ENCODE results near the gene ZWINT.

ZWINT gene, protein sequence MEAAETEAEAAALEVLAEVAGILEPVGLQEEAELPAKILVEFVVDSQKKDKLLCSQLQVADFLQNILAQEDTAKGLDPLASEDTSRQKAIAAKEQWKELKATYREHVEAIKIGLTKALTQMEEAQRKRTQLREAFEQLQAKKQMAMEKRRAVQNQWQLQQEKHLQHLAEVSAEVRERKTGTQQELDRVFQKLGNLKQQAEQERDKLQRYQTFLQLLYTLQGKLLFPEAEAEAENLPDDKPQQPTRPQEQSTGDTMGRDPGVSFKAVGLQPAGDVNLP

DNA sequence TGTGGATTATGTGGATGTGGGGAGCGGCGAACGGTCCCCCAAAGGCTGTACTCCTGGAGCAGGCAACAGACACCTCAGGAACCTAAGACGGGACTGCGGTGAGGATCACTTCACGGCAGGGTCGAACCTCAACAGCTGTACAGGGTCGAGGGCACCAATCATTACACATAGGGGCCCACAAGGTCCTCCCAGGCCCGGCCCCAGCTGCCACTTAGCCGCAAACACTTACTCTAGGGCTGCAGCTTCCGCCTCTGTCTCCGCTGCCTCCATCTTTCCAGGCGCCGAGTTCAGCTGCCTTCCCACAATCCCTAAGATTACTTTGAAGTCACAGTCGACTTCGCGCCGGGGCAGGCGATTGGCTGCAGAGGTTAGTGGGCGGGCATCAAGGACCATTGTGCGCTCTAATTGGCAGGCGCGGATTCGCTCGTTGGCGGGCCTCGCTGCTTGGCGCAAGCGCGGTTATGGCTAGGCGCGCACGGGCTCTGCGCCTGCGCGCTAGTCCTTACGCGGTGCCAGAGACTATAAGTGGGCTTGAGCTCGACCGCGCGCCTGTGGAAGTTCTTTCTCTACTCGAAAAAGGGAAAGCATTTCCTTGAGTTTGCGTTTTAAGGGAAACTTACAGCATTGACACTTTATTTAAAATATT lies at the start of gene ZWINT:
Gene ZWINT (minus strand): TSS at position 293 of the 646 bp plus-strand sequence. CDS start 23 bp downstream, at position 270.
- DNase-seq (ENCODE audit: low read depth in 2 of 3, low spot score in 1 of 3) = peak; percentile 84 to 93 (median 91)

DNA sequence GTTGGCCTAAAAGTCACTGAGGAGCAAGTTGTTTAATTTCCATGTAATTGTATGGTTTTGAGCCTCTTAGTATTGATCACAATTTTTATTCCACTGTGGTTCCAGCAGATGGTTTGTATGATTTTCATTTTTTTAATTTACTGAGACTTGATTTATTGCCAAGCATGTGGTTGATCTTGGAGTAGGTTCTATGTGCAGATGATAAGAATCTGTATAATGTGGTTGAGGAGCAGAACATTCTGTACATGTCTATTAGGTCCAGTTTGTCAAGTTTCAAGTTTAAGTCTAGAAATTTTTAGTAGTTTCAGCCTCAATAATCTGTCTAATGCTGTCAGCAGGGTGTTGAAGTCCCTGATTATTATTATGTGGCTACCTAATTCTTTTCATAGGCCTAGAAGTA lies 22.7 kb upstream of the ZWINT start:
- no peak for DNase-seq (ENCODE audit: low read depth in 2 of 3, low spot score in 1 of 3)

DNA sequence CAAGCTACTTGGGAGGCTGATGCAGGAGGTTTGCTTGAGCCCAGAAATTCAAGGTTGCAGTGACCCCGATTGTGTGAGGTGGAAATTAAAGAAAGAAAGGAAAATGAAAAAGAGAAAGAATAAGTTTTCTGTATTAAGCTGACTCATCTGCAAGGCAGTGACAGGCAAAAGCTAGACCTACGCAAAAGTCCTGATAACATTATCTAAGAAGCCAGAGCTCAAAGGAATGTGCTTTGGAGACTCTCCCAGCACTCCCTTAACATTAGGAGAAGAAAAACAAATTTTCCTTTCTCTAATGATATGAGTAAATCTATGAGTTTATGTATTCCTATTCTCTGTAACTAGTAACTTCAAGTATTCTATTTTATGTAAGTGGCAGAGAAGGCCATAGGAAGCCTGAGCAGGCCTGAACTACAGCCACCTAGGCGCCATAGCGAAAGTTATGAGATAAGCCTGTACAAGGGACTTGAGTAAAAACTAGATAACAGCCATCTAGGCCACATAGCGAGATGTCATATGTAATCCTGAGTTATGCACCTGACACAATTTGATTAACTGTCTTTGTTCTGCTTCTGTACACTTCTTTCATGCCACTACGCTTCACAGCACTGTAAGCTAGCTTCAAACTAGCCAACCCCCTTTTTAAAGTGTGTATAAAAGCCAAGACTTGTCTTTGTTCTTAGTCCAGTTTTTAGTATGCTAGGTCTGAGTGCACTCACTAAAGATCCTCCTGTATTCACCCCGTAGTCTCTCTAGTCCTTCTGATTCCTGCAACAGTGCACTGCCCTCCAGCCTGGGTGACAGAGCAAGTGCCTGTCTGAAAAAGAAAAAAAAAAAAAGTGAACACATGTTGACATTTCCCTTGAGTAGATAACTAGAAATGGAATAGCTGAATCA lies 9.4 kb upstream of the ZWINT start:
- DNase-seq (ENCODE audit: low read depth in 2 of 3, low spot score in 1 of 3) = no peak

DNA sequence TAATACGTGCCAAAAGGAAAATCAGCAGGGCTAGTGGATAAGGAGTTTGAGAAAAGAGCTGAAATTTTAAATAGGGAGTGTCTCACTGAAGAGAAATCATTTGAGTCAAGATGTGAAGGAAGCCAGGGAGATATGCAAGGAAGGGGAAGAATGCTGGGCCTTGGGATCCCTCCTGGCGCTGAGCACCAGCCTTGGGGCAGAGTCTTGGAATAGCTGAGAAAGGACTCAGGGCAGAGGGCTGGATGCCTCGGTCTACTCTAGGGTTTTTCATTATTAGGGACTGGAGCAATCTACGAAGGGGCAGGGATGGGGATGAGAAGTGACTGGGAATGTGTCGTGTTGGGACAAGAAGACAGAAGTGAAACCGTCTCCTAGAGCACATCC lies 484 bp downstream of the ZWINT start:
- no peak for DNase-seq (ENCODE audit: low read depth in 2 of 3, low spot score in 1 of 3)

DNA sequence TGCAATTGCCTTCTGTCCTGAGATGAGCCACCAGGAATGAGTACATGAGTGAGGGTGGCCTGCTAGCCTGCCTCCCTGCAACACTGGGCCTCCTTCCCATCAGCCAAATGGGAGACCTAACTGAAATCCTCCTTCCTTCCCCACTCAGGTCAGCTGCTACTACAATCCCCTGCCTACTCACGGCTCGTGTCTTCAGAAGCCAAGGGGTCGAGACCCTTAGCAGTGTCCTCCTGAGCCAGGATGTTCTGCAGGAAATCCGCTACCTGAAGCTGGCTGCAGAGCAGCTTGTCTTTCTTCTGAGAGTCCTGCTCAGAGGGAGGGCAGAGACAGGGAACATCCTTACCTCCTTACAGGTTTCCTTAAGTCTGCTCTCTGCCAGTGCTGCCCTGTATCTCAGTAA lies 1.2 kb downstream of the ZWINT start:
- no peak for DNase-seq (ENCODE audit: low read depth in 2 of 3, low spot score in 1 of 3)

DNA sequence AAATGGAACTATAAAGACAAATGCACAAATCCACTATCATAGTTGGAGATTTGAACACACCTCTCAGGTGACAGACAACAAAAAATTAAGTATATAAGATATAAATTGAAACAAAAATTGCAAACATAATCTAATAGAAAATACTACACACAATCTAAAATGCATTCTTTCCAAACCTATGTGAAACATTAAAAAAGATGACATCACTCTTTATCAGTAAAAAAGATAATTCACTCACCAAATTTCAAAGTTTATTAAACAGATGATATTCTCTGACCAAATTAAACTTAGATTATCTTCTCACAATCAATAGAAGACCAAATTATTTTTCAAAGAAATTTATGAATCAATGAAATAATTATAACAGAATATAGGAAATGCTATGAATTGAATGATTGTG lies 4.0 kb downstream of the ZWINT start:
- DNase-seq (ENCODE audit: low read depth in 2 of 3, low spot score in 1 of 3) = no peak

DNA sequence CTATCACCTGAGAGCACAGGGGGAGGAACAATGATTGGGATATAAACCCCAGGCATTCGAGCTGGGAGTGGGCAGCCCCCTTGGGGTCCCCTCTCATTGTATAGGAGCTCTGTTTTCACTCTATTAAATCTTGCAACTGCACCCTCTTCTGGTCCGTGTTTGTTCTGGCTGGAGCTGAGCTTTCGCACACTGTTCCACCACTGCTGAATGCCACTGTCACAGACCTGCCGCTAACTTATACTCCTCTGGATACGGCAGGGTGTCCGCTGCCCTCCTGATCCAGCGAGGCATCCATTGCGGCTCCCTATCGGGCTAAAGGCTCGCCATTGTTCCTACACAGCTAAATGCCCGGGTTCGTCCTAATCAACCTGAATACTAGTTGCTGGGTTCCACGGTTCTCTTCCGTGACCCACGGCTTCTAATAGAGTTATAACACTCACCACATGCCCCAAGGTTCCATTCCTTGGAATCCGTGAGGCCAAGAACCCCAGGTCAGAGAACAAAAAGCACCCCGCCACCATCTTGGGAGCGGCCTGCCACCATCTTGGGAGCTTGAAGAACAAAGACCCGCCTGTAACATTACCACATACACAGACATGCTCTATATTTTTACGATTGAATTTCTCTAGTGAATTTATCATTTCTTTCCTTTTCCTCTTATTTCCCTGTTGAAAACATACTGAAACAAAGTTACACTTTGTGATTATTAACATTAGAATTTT lies 9.0 kb downstream of the ZWINT start:
- no peak for DNase-seq (ENCODE audit: low read depth in 2 of 3, low spot score in 1 of 3)

DNA sequence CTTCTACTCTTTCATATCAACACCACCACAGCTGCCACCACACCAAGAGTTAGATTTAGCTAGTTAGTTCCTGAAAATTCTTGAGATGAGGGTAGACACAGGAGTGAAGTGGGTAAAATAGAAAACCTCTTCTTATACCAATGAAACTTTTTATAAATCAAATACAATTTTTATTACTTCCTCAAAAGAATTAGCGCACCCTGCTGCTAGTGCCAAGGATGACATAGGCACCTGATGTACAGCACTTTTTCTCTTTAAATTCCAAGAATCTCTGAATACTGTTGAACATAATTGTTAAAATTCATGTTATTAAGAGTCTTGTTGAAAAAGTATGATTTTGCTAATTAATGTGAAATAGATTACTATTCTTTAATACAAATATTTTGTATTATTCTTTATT lies 11.4 kb downstream of the ZWINT start:
- no peak for DNase-seq (ENCODE audit: low read depth in 2 of 3, low spot score in 1 of 3)

DNA sequence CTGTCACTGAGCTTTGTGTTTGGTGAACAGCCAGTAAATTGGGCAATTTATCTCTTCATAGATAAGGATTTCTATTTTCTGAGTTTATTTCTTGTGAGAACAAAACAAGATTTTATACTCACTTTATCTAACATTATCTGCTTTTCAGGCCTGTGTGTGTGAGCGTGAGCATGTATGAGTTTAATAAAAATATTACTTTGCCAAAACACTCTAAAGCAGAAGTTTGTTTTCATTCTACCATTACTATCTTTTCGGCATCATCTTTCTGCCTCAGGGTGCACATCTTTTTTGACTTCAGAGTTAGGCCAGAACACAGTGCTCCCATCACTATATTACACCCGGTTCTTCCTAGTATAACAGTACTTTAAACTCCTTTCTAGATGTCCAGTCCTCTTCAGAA lies 13.0 kb downstream of the ZWINT start:
- DNase-seq (ENCODE audit: low read depth in 2 of 3, low spot score in 1 of 3) = no peak

DNA sequence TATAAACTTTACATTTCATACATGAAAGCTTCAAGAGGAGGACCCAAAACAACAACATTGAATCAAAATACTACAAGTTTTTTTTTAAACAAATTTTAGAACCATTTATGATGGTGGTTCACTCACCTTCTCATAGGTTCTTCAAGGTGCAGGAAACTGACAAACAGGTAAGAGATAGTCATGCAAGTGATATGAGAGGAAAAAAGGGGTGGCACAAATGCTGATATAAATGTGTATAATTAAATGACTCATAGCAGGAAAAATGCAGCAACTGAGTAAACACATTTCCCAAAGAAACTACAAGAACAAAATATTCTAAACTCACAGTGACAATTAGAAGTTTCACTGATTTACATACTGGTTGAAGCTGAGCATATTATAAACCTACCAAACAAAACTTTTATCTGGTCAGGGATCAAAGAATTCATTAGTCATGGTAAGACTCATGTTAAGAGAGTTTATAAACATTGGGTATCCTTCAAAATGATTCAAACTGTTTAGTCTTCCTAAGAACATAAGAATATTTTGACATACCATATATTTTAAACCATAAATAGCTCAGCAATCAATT lies 14.1 kb downstream of the ZWINT start:
- no peak for DNase-seq (ENCODE audit: low read depth in 2 of 3, low spot score in 1 of 3)

DNA sequence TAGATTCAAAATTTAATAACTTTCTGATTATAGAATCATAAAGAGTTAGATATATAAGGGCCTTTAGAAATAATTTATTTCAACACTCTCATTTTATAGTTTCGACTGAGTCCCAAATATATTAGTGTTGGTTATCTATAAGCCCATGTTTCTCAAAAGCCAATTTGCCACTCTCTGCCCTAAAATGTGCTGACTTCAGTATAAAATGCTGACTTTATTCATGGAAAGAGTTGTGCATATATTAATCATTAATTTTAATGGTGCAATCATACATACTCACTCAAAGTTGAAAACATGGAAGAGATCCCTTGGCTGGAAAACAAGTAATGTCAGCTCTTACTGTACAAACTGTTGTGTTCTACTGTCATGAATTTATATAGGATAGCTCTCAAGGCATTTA lies 19.4 kb downstream of the ZWINT start:
- DNase-seq (ENCODE audit: low read depth in 2 of 3, low spot score in 1 of 3) = no peak

DNA sequence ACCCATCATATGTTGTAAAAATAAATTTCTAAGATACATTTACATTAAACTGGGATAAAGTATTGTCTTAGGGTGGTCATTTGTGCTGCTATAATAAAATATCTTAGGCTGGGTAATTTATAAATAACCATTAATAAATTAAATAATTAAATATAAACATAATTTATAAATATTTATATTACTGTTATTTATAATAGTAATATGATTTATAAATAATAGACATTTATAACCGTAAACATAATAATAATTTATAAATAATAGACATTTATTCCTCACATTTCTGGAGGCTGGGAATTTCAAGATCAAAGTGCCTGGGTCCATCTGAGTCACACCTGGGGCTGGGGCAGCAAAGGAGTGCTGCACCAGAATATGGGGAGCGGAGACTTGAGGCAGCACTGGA lies 31.1 kb downstream of the ZWINT start:
- DNase-seq (ENCODE audit: low read depth in 2 of 3, low spot score in 1 of 3) = no peak

DNA sequence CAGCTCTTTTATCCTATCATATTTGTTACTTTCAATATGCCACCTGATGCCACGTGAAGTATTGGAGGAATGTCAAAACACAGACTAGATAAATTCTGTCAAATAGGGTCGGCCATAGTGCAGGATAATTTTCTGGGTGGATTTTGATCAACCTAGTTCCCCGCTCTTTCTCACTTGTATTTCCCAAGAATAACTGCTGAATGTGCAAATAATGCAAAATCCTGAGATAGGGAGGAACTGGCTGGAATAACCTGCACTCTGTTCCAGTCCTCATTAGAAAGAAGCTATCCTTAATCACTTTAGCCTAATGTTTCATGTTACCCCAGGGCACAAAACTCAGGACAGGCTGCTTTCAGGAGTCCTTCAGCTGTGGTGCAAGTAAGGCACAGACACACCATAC lies 33.9 kb downstream of the ZWINT start:
- no peak for DNase-seq (ENCODE audit: low read depth in 2 of 3, low spot score in 1 of 3)

DNA sequence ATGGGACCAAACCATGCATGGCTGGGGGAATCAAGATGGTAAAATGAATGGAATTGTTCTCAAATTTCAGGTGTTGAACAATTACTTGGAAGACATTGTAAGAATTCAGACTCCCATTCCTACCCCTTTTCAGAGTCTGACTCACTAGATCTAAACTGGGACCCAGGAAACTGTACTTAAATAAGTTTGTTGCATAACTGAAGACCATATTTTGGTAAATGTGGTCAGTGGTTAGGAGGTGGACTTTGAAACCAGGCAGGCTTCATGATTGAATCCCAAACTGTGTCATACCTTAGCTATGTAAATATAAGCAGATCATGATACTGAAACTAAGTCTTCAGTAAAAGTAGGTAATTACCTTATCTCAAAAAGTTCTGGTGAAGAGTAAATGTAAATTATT lies 41.7 kb downstream of the ZWINT start:
- no peak for DNase-seq (ENCODE audit: low read depth in 2 of 3, low spot score in 1 of 3)

DNA sequence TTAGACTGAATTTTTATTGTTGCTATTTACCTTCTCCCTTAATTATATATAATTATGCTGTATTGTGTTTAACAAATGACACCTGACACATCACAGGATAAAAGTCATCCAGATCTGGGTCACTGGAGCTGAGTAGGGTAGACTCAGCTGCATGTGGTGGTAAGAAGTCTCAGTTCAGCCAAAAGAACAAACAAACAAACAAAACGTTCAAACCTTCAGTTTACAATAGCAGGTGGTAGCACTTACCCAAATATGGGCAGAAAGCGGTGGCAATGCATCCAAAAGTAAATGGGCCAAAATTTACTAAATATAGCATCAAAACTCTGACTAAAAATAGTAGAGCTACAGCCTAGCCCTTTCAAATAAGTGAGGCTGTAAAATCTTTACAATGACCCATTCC lies 42.2 kb downstream of the ZWINT start:
- no peak for DNase-seq (ENCODE audit: low read depth in 2 of 3, low spot score in 1 of 3)

DNA sequence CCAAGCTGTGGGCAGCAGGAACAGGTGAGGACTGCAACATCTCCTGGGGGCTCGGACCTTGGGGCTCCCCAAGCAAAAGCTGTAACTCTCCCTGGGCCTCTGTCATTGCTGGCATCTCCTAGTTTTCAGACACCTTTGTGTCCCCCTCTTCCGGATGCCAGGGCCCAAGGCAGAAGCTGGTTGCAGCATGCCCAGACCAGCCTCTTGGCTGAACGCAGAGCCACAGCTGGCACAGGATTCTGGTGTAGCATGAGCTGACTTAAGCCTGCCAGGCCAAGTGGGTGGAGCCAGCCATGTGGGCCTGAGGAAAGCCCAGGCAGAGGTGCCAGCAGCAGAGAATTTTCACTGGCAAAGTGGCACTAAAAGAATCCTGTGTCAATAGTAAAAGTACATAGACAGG lies 43.5 kb downstream of the ZWINT start:
- DNase-seq (ENCODE audit: low read depth in 2 of 3, low spot score in 1 of 3) = no peak

DNA sequence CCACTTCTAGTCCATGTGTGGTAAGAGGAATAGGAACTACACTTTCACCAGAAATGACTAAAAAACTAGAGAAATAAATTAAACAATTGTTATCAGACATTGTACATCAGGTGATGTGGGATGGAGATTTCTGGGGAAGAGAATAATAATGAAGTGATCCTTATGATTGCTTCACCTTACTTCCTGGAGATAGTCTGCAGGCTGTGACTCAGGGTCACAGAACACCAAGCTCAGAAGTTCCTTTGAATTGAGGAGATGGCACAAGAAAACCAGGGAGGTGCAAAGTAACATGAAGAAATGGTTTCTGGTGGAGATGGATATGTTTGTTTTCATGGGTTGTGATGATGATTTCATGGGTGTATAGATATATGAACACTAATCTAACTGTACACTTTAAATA lies 44.5 kb downstream of the ZWINT start:
- no peak for DNase-seq (ENCODE audit: low read depth in 2 of 3, low spot score in 1 of 3)

Measured in stimulated activated CD4-positive, alpha-beta T cell treated with anti-CD3 and anti-CD28 coated beads, Interleukin-12 subunit alpha, Interleukin-12 subunit beta, amount 100 ng/mL, for 48 hours (primary cell).